ENCODE results near the gene LDAH.

LDAH gene

DNA sequence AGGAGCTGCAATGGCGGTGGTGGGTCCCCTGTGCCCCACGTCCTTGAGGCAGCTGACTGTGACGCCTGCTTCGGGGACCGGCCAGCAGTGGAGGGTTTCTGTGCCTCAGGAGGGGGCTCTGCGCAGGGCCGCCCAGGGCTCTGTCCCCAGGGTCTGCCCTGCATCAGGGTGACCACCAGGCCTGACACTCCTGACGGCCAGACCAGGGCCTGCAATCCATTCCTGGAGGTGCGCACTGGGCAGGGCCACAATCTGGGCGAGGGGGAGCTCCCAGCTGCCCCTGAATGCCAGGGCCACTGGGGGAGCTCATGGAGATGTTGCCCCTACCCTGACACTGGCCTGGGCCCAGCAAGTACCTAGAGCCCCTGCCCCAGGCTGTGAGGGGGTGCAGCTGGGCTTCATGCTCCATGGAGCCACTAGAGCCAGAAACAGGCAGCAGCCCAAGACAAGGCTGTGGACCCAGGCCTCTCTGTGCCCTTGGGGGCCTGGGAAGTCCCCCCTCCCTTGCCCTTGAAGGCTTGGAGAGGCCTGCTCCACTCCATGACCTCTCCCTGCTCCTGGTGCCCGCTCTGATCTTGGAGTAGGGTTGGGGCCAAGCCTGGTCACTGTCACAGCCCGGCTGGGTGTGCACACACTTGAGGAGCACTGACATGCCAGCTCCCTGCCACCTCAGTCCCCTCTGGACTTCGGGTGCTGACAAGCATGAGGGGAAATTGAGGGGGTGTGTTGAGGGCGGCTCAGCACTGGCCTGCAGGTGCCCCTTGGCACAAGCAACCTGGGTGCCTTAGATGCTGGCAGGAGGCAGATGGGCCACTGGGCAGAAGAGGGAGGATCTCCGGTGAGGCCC, 55.9 kb downstream of the LDAH start (continued):
- no peak for TF ChIP-seq HIC1 (tag by site-specific recombination; IDR thresholded peaks at IDR 0.05)
- TF ChIP-seq BCL6B (tag by site-specific recombination; IDR thresholded peaks at IDR 0.05): no peak
- no peak for TF ChIP-seq MZF1 (tag by site-specific recombination; IDR thresholded peaks at IDR 0.05; ENCODE audit: borderline replicate concordance)
- TF ChIP-seq SP7 (tag by site-specific recombination; IDR thresholded peaks at IDR 0.05): no peak
- no peak for TF ChIP-seq ELK4 (IDR thresholded peaks at IDR 0.05; ENCODE audit: borderline replicate concordance, low read depth, low read length)

DNA sequence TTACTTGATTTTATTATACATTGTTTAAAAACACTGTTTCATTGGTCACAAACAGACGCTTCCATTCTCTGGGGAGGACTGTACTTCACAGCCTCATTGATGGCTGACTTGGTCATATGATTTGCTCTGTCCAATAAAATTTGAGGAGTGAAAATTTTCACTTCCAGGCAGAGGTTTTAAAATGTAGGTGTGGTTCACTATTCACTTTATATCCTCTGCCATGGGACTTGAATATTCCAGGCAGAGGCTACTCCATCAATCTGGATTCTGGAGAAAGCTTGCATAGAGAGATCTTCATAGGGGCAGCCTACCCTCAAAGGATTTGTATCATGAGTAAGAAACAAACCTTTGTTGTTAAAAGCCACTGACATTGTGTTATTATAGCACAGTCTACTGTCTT, 56.7 kb downstream of the LDAH start:
- POLR2A ChIA-PET: no interaction called here
- Histone ChIP-seq H3K36me3 (ENCODE audit: control insufficient read depth in 2 of 2, insufficient read depth in 1 of 2, low read length in 2 of 2) (peaks cover 0 to 14% of the 10 kb centered on the region in 2 experiments; a peak in 1 of 3 replicates), H3K27ac (ENCODE audit: extremely low read depth, low read depth, low read length) (no peak overlapping the region), H3K4me1 (ENCODE audit: control insufficient read depth, insufficient read depth, low read length) (no peaks in the 10 kb centered on the region), H3K4me3 (ENCODE audit: low read depth, low read length) (no peak overlapping the region), H3K9me3 (ENCODE audit: control insufficient read depth, insufficient read depth, low read depth, low read length) (no peaks in the 10 kb centered on the region)
- TF ChIP-seq ZNF560 (tag by site-specific recombination; IDR thresholded peaks at IDR 0.05; ENCODE audit: borderline replicate concordance) (no peak), GLI2 (tag by site-specific recombination; IDR thresholded peaks at IDR 0.05; ENCODE audit: borderline replicate concordance, low read depth) (no peak), ZNF280D (tag by site-specific recombination; IDR thresholded peaks at IDR 0.05) (no peak), ZNF132 (tag by site-specific recombination; IDR thresholded peaks at IDR 0.05; ENCODE audit: borderline replicate concordance) (no peak), GLIS1 (tag by site-specific recombination; IDR thresholded peaks at IDR 0.05) (no peak), ZBTB48 (tag by site-specific recombination; IDR thresholded peaks at IDR 0.05) (no peak), ZNF843 (tag by site-specific recombination; IDR thresholded peaks at IDR 0.05) (no peak), KLF16 (tag by site-specific recombination; IDR thresholded peaks at IDR 0.05) (no peak), HOXC10 (CRISPR knock-in tag; IDR thresholded peaks at IDR 0.05) (no peak)
- CTCF ChIA-PET: interaction anchor here (0.6 to 1.6 kb wide), 2 partner anchors 16 to 197 kb away, joined by 5 read pairs; no protein-coding TSS in a partner anchor
